ENCODE data around the gene KLHL5.

Gene KLHL5

GRCh38 chr4:39062094-39062769 lies at the start of gene KLHL5:
Gene KLHL5 (plus strand): TSS chr4:39062232. CDS start chr4:39062653, 421 bp downstream.
- DNase-seq (ENCODE audit: extremely low read depth, insufficient read length), result no peak
- TF ChIP-seq CTCF (IDR thresholded peaks at IDR 0.05; ENCODE audit: insufficient read depth, low read length, poor library complexity, severe bottlenecking), result no peak
- Histone ChIP-seq H3K27me3 (replicated peaks; ENCODE audit: control insufficient read depth, insufficient read depth, low read length) (no peaks in the 10 kb centered on the region), H3K4me3 (replicated peaks; ENCODE audit: low read depth, low read length) (no peak within 1 kb of the TSS), H3K36me3 (ENCODE audit: control insufficient read depth, insufficient read depth, low read length) (no peaks in the 10 kb centered on the region)

- Histone ChIP-seq H3K27me3 (replicated peaks; ENCODE audit: control insufficient read depth, insufficient read depth, low read length) (no peaks in the 10 kb centered on the region), H3K4me3 (replicated peaks; ENCODE audit: low read depth, low read length) (no peak overlapping the region), H3K36me3 (ENCODE audit: control insufficient read depth, insufficient read depth, low read length) (peaks cover 1% of the 10 kb centered on the region; the same call in 1 of the 2 replicates)
- DNase-seq (ENCODE audit: extremely low read depth, insufficient read length), result no peak
- TF ChIP-seq CTCF (IDR thresholded peaks at IDR 0.05; ENCODE audit: insufficient read depth, low read length, poor library complexity, severe bottlenecking), result no peak
Observed at GRCh38 chr4:39014028-39014427, 48.0 kb upstream of the KLHL5 start.

- TF ChIP-seq CTCF (IDR thresholded peaks at IDR 0.05; ENCODE audit: insufficient read depth, low read length, poor library complexity, severe bottlenecking), result no peak
- Histone ChIP-seq H3K4me3 (replicated peaks; ENCODE audit: low read depth, low read length) (no peak overlapping the region), H3K27me3 (replicated peaks; ENCODE audit: control insufficient read depth, insufficient read depth, low read length) (no peaks in the 10 kb centered on the region), H3K36me3 (ENCODE audit: control insufficient read depth, insufficient read depth, low read length) (peaks cover 1% of the 10 kb centered on the region; the same call in 1 of the 2 replicates)
- DNase-seq (ENCODE audit: extremely low read depth, insufficient read length), result no peak
Observed at GRCh38 chr4:39020130-39020529, 41.9 kb upstream of the KLHL5 start.

GRCh38 chr4:39021631-39022030 lies 40.4 kb upstream of the KLHL5 start:
- Histone ChIP-seq H3K4me3 (replicated peaks; ENCODE audit: low read depth, low read length) (no peak overlapping the region), H3K27me3 (replicated peaks; ENCODE audit: control insufficient read depth, insufficient read depth, low read length) (no peaks in the 10 kb centered on the region), H3K36me3 (ENCODE audit: control insufficient read depth, insufficient read depth, low read length) (no peaks in the 10 kb centered on the region)
- no peak for TF ChIP-seq CTCF (IDR thresholded peaks at IDR 0.05; ENCODE audit: insufficient read depth, low read length, poor library complexity, severe bottlenecking)
- no peak for DNase-seq (ENCODE audit: extremely low read depth, insufficient read length)

- Histone ChIP-seq H3K27me3 (replicated peaks; ENCODE audit: control insufficient read depth, insufficient read depth, low read length) (no peaks in the 10 kb centered on the region), H3K36me3 (ENCODE audit: control insufficient read depth, insufficient read depth, low read length) (no peaks in the 10 kb centered on the region), H3K4me3 (replicated peaks; ENCODE audit: low read depth, low read length) (no peak overlapping the region)
- no peak for TF ChIP-seq CTCF (IDR thresholded peaks at IDR 0.05; ENCODE audit: insufficient read depth, low read length, poor library complexity, severe bottlenecking)
- DNase-seq (ENCODE audit: extremely low read depth, insufficient read length), result no peak
Observed at GRCh38 chr4:39022241-39022640, 39.8 kb upstream of the KLHL5 start.

- H3K36me3 ChIP-seq (ENCODE audit: control insufficient read depth, insufficient read depth, low read length), result no peaks in the 10 kb centered on the region
- TF ChIP-seq CTCF (IDR thresholded peaks at IDR 0.05; ENCODE audit: insufficient read depth, low read length, poor library complexity, severe bottlenecking), result no peak
- H3K27me3 ChIP-seq (replicated peaks; ENCODE audit: control insufficient read depth, insufficient read depth, low read length), result no peaks in the 10 kb centered on the region
- H3K4me3 ChIP-seq (replicated peaks; ENCODE audit: low read depth, low read length), result no peak overlapping the region
- DNase-seq (ENCODE audit: extremely low read depth, insufficient read length), result no peak
Observed at GRCh38 chr4:39023059-39023458, 39.0 kb upstream of the KLHL5 start.
